Sigmoid colon (tissue), 3 donors: ENCODE results near the gene RPS6KA2.

Experiments used
- POLR2A ChIP-seq, 2 donors: fragments of 450-650 bp; IDR thresholded peaks; one replicate each; pipeline ENCODE4 v1.6.1; 2016; ENCODE audit warnings: antibody characterized with exemption in 2 of 2, mild to moderate bottlenecking in 2 of 2, moderate library complexity in 2 of 2
- TF ChIP-seq, protein P1 (sequence below), 4 experiments: fragments of 450-650 bp in 3 of 4; fragments of 200-600 bp in 1 of 4; IDR thresholded peaks; one replicate each; pipeline ENCODE4 v1.5.1; 2016 to 2019; ENCODE audit warnings: antibody characterized with exemption in 4 of 4, mild to moderate bottlenecking in 3 of 4, moderate library complexity in 2 of 4

DNA sequence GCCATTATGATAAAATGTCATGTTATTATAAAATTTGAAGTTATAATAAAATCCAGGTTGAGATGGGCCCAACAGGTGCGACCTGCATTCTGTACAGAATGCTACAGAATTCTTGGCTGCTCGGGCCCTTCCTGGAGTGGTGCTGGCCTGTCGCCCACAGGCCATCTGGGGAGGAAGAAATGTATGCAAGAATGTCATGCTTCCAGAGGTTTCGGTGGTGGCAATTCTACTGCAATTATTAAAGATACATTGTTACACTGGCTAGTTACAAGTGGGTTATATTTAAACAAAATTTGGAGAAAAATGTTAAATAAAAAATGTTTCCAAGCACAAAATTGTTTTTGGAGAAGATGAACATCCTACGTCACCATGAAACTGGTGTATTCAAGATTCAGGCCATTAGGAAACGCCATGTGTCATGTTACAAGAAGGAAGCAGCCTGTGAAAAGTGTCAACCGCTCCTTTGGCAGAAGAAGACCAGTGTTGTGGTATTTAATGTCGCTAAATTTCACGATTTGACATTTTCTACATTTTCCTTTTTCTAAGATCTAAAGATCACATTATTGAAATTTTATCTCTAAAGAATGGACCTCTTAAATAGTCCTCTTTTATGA, 47.7 kb downstream of the RPS6KA2 start:
- no peak for TF ChIP-seq POLR2A (IDR thresholded peaks at IDR 0.05)
- TF ChIP-seq, protein P1, sequence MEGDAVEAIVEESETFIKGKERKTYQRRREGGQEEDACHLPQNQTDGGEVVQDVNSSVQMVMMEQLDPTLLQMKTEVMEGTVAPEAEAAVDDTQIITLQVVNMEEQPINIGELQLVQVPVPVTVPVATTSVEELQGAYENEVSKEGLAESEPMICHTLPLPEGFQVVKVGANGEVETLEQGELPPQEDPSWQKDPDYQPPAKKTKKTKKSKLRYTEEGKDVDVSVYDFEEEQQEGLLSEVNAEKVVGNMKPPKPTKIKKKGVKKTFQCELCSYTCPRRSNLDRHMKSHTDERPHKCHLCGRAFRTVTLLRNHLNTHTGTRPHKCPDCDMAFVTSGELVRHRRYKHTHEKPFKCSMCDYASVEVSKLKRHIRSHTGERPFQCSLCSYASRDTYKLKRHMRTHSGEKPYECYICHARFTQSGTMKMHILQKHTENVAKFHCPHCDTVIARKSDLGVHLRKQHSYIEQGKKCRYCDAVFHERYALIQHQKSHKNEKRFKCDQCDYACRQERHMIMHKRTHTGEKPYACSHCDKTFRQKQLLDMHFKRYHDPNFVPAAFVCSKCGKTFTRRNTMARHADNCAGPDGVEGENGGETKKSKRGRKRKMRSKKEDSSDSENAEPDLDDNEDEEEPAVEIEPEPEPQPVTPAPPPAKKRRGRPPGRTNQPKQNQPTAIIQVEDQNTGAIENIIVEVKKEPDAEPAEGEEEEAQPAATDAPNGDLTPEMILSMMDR (IDR thresholded peaks at IDR 0.05) = no peak
